Choroid plexus epithelial cell (primary cell): ENCODE measurements around the gene FRS3.

ENCODE experiments used
- DNase-seq: peaks from one replicate; pipeline ENCODE4 v3.0.0-alpha.2; 2010; ENCODE audit warnings: low read depth
- H3K4me3 ChIP-seq: 2 replicates; pipeline ENCODE4 v1.5.1; 2011; ENCODE audit warnings: low read depth, mild to moderate bottlenecking, control low read depth, low read length, moderate library complexity
- CTCF ChIP-seq: conservative IDR thresholded peaks from 2 replicates; pipeline ENCODE4 v1.5.1; 2011; ENCODE audit warnings: low read depth, mild to moderate bottlenecking, control low read depth, inconsistent platforms, low read length, moderate library complexity

The FRS3 gene

GRCh38 chr6:41778895-41779294 lies 805 bp downstream of the FRS3 start:
- peak overlapping the region; percentile 67 for H3K4me3 ChIP-seq
- no peak for DNase-seq

GRCh38 chr6:41777551-41778285 lies 2.0 kb downstream of the FRS3 start:
- no peak overlapping the region for H3K4me3 ChIP-seq
- no peak for TF ChIP-seq CTCF
- DNase-seq: no peak

More at GRCh38 chr6:41778895-41779294, 805 bp downstream of the FRS3 start:
- no peak for TF ChIP-seq CTCF

- H3K4me3 ChIP-seq: no peak overlapping the region
- no peak for TF ChIP-seq CTCF
- DNase-seq: no peak
Observed at GRCh38 chr6:41775293-41775882, 4.3 kb downstream of the FRS3 start.

- TF ChIP-seq CTCF: no peak
- no peak overlapping the region for H3K4me3 ChIP-seq
- no peak for DNase-seq
Observed at GRCh38 chr6:41774841-41775240, 4.9 kb downstream of the FRS3 start.

GRCh38 chr6:41771058-41771983 lies 8.4 kb downstream of the FRS3 start:
- no peak for DNase-seq
- TF ChIP-seq CTCF: no peak
- no peak overlapping the region for H3K4me3 ChIP-seq

- no peak for TF ChIP-seq CTCF
- no peak overlapping the region for H3K4me3 ChIP-seq
- no peak for DNase-seq
Observed at GRCh38 chr6:41770381-41771057, 9.2 kb downstream of the FRS3 start.
